Dermis microvascular lymphatic vessel endothelial cell (primary cell): ENCODE measurements around the gene DPYSL3. TPM values are rescaled to one million over a fixed set of nuclear protein-coding genes. Genes with fewer than 3 reads are reported as not detected.
"Not testable (repeated sequence)": the region's sequence is repeated elsewhere in the genome, so short reads cannot be mapped to it uniquely, and the experiment has no call there.

Experiments used
- DNase-seq, 2 donors: peaks; one replicate each; pipeline versions ENCODE4 v3.0.0 to v3.0.0-alpha.2; 2010; ENCODE audit warnings: low read depth in 2 of 2
- total RNA-seq: library from RNA; depleted of rRNA; stranded (reverse); fragments of >200 nt; gene quantifications from 2 replicates; pipeline ENCODE4 v1.2.1, GENCODE V29; 2014

The DPYSL3 gene
- total RNA-seq, 1 donor from 2014 or later, result 20.2 TPM

GRCh38 chr5:147372191-147372590, 137.7 kb downstream of the DPYSL3 start:
- DNase-seq, result no peak

- no peak for DNase-seq
Measured at GRCh38 chr5:147371290-147371689, 138.6 kb downstream of the DPYSL3 start.

GRCh38 chr5:147369742-147370374, 140.0 kb downstream of the DPYSL3 start:
- DNase-seq, result peak in 1 of 2 donors; percentile 32

- not testable (repeated sequence) for DNase-seq
Measured at GRCh38 chr5:147367381-147367780, 142.5 kb downstream of the DPYSL3 start.

- no peak for DNase-seq
Measured at GRCh38 chr5:147361441-147362175, 148.3 kb downstream of the DPYSL3 start.

- DNase-seq, result no peak
Measured at GRCh38 chr5:147360816-147361215, 149.1 kb downstream of the DPYSL3 start.

GRCh38 chr5:147359581-147359980, 150.3 kb downstream of the DPYSL3 start:
- DNase-seq, result no peak

- DNase-seq, result no peak
Measured at GRCh38 chr5:147359101-147359500, 150.8 kb downstream of the DPYSL3 start.

GRCh38 chr5:147349241-147349640, 160.6 kb downstream of the DPYSL3 start:
- no peak for DNase-seq

- no peak for DNase-seq
Measured at GRCh38 chr5:147348451-147348850, 161.4 kb downstream of the DPYSL3 start.

GRCh38 chr5:147348046-147348445, 161.8 kb downstream of the DPYSL3 start:
- DNase-seq, result no peak

- DNase-seq, result no peak
Measured at GRCh38 chr5:147346006-147346561, 163.8 kb downstream of the DPYSL3 start.

- DNase-seq, result no peak
Measured at GRCh38 chr5:147344861-147345260, 165.0 kb downstream of the DPYSL3 start.

- no peak for DNase-seq
Measured at GRCh38 chr5:147341345-147341744, 168.5 kb downstream of the DPYSL3 start.

- DNase-seq, result no peak
Measured at GRCh38 chr5:147340941-147341340, 168.9 kb downstream of the DPYSL3 start.
